Neural cell (in vitro differentiated cells): ENCODE results near the gene GRWD1.

ENCODE experiments used
- EP300 ChIP-seq: fragments of 450-650 bp; conservative IDR thresholded peaks from 2 replicates; pipeline ENCODE4 v1.6.1; 2014; ENCODE audit warnings: antibody characterized with exemption, mild to moderate bottlenecking, moderate library complexity; ENCODE audit not compliant: poor library complexity, severe bottlenecking
- EZH2 ChIP-seq: fragments of 200-600, 300-800 bp; shearing (Covaris generic), sonication (generic); IDR thresholded peaks from 2 replicates; pipeline ENCODE4 v1.6.1; 2014; ENCODE audit warnings: antibody characterized with exemption, low read length, borderline replicate concordance, mild to moderate bottlenecking; ENCODE audit not compliant: insufficient read depth, poor library complexity, severe bottlenecking
- POLR2AphosphoS5 ChIP-seq: IDR thresholded peaks from 2 replicates; pipeline ENCODE4 v1.6.1; 2012
- SMC3 ChIP-seq: fragments of 450-650 bp; conservative IDR thresholded peaks from 2 replicates; pipeline ENCODE4 v1.6.1; 2014; ENCODE audit warnings: antibody characterized with exemption, mild to moderate bottlenecking, moderate library complexity; ENCODE audit not compliant: poor library complexity
- TAF1 ChIP-seq: IDR thresholded peaks from 2 replicates; pipeline ENCODE4 v1.6.1; 2012; ENCODE audit warnings: low read depth
- TF ChIP-seq, protein P1 (sequence below): fragments of 450-650 bp; IDR thresholded peaks from 2 replicates; pipeline ENCODE4 v1.5.1; 2014; ENCODE audit warnings: antibody characterized with exemption, mild to moderate bottlenecking, moderate library complexity; ENCODE audit not compliant: poor library complexity, severe bottlenecking
- TF ChIP-seq, protein P2 (sequence below): IDR thresholded peaks from 2 replicates; pipeline ENCODE4 v1.6.1; 2012; ENCODE audit warnings: borderline replicate concordance

DNA sequence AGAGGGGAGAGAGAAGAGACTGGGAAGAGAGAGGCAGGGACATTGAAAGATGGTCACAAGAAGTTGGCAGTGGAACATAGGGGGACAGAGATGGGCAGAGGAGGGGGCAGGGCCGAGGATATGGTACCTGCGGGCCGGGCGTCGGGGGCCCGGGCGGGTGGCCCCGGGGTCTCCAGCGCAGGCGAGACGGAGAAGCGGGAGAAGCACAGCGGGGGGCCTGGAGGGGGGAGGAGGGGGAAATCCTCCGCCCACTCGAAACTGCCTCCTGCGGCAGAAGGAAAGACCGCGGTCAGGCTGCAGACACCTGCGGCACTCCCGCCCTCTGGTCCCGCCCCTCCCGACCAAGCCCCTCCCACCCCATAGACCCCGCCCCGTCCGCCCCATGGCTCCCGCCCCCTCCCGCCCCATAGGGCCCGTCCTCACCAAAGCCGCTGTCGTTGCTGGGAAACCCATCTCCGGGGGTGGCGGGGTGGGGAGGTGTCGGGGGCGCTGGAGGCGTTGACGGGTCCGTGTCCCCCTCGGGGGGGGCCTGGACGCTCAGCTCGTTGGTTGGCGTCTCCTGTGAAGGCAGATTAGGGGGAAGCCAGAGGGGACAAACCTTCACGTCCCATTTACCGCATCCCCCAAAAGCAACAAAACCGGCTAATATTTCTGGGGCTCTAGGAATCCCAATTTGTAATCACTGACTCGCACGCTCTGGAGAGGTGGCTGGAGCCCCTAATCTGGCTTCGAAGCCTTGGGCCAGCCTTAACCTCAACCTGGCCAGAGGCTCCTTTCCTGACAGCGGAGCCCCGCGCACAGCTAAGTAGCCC lies 45.4 kb downstream of the GRWD1 start:
- no peak for TF ChIP-seq POLR2AphosphoS5
- no peak for TF ChIP-seq TAF1
- TF ChIP-seq EP300 = no peak
- TF ChIP-seq, protein P1, sequence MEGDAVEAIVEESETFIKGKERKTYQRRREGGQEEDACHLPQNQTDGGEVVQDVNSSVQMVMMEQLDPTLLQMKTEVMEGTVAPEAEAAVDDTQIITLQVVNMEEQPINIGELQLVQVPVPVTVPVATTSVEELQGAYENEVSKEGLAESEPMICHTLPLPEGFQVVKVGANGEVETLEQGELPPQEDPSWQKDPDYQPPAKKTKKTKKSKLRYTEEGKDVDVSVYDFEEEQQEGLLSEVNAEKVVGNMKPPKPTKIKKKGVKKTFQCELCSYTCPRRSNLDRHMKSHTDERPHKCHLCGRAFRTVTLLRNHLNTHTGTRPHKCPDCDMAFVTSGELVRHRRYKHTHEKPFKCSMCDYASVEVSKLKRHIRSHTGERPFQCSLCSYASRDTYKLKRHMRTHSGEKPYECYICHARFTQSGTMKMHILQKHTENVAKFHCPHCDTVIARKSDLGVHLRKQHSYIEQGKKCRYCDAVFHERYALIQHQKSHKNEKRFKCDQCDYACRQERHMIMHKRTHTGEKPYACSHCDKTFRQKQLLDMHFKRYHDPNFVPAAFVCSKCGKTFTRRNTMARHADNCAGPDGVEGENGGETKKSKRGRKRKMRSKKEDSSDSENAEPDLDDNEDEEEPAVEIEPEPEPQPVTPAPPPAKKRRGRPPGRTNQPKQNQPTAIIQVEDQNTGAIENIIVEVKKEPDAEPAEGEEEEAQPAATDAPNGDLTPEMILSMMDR = no peak
- no peak for TF ChIP-seq SMC3
- no peak for TF ChIP-seq EZH2
- TF ChIP-seq, protein P2, sequence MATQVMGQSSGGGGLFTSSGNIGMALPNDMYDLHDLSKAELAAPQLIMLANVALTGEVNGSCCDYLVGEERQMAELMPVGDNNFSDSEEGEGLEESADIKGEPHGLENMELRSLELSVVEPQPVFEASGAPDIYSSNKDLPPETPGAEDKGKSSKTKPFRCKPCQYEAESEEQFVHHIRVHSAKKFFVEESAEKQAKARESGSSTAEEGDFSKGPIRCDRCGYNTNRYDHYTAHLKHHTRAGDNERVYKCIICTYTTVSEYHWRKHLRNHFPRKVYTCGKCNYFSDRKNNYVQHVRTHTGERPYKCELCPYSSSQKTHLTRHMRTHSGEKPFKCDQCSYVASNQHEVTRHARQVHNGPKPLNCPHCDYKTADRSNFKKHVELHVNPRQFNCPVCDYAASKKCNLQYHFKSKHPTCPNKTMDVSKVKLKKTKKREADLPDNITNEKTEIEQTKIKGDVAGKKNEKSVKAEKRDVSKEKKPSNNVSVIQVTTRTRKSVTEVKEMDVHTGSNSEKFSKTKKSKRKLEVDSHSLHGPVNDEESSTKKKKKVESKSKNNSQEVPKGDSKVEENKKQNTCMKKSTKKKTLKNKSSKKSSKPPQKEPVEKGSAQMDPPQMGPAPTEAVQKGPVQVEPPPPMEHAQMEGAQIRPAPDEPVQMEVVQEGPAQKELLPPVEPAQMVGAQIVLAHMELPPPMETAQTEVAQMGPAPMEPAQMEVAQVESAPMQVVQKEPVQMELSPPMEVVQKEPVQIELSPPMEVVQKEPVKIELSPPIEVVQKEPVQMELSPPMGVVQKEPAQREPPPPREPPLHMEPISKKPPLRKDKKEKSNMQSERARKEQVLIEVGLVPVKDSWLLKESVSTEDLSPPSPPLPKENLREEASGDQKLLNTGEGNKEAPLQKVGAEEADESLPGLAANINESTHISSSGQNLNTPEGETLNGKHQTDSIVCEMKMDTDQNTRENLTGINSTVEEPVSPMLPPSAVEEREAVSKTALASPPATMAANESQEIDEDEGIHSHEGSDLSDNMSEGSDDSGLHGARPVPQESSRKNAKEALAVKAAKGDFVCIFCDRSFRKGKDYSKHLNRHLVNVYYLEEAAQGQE = no peak
